ENCODE measurements around the gene BAK1. TPM values are rescaled to one million over a fixed set of nuclear protein-coding genes. Genes with fewer than 3 reads are reported as not detected.

Gene BAK1
- total RNA-seq, 1 experiment from 2014 or later, result 40.0 TPM

DNA sequence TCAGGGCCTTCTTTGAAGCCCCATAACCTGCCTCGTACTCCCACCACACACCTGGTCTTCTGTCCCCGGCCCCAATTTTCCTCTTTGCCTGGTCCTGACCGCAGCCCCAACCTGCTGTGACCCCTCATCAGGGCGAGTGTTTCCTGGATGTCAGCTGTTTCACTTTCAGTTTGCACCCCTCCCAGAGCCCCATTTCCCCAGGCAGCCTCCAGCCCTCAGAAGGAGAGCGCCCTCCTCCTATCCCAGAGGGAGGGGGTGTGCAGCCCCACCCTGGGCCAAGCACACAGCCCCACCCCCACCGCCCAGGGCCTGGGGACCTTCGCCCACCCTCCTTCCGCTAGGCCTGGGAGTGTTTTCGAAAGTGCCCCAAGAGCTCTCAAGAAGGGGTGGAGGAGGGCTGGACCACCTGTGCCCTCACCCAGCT is 1.5 kb downstream of the BAK1 start:
- Mint-ChIP-seq H3K27me3 (ENCODE audit: low read depth) (0 out of 2 replicates have a peak, but pooled peaks cover 2% of the 10 kb centered on the region), H3K4me1 (peaks cover 8 to 20% of the 10 kb centered on the region in 2 experiments), H3K36me3 (ENCODE audit: insufficient read depth in 1 of 3, low read depth in 3 of 3) (peaks cover 15 to 37% (median 27%) of the 10 kb centered on the region in 3 experiments), H3K9me3 (no peaks in the 10 kb centered on the region), H3K4me3 (peak overlapping the region; percentile 84 to 88), H3K27ac (peak overlapping the region in 1 of 3 experiments; percentile 2; a peak in 3 of 7 replicates)
- no peak overlapping the region for H3K56ac ChIP-seq (ENCODE audit: insufficient read length, low read depth, low read length)
- H3K79me2 ChIP-seq (ENCODE audit: insufficient read depth, low read length), result no peaks in the 10 kb centered on the region; the same call in 1 of the 2 replicates
- H2BK5ac ChIP-seq (ENCODE audit: insufficient read length, low read length), result no peak overlapping the region
- H3K9me3 ChIP-seq (ENCODE audit: control insufficient read depth, low read depth, low read length), result no peaks in the 10 kb centered on the region
- no peak overlapping the region for H2BK20ac ChIP-seq (ENCODE audit: low read depth, low read length, poor library complexity, severe bottlenecking)
- H2BK12ac ChIP-seq (ENCODE audit: insufficient read length, low read depth, low read length), result no peak overlapping the region
- H3K4ac ChIP-seq (ENCODE audit: low read depth, low read length), result no peak overlapping the region
- H3K9ac ChIP-seq (ENCODE audit: extremely low read depth, insufficient read length, low read length), result no peak overlapping the region
- H4K5ac ChIP-seq (ENCODE audit: insufficient read length, low read depth, low read length), result no peak overlapping the region
- peaks cover 5% of the 10 kb centered on the region for H3K23me2 ChIP-seq (ENCODE audit: insufficient read length, low read depth, low read length, poor library complexity, severe bottlenecking)
- H3K18ac ChIP-seq (ENCODE audit: insufficient read length, low read depth, low read length), result no peak overlapping the region
- no peaks in the 10 kb centered on the region; the same call in 1 of the 2 replicates for H3K4me1 ChIP-seq (ENCODE audit: insufficient read depth, low read length)
- H3K23ac ChIP-seq (ENCODE audit: insufficient read length, low read depth, low read length), result no peak overlapping the region
- DNase-seq, result no peak
- H4K20me1 ChIP-seq (ENCODE audit: control insufficient read depth, insufficient read depth, insufficient read length), result no peaks in the 10 kb centered on the region
- no peak overlapping the region for H4K91ac ChIP-seq (ENCODE audit: insufficient read length, low read depth, low read length)
- H2AK5ac ChIP-seq (ENCODE audit: insufficient read length, low read length), result no peak overlapping the region
- no peaks in the 10 kb centered on the region for H3K27me3 ChIP-seq (ENCODE audit: insufficient read depth, low read length)
- H4K8ac ChIP-seq (replicated peaks; ENCODE audit: insufficient read length, low read depth, low read length), result no peak overlapping the region
- H3K79me1 ChIP-seq (ENCODE audit: insufficient read depth, low read depth, low read length, poor library complexity, severe bottlenecking), result peaks cover 4% of the 10 kb centered on the region
- no peak overlapping the region for H3K14ac ChIP-seq (ENCODE audit: insufficient read depth, low read length)
- H2BK15ac ChIP-seq (ENCODE audit: low read depth, low read length), result no peak overlapping the region
- WGBS (ENCODE audit: extremely low coverage, insufficient read length, low lambda C conversion rate), result no CpG with 5 or more reads among the region's 9 CpGs
- TF ChIP-seq, protein P1, sequence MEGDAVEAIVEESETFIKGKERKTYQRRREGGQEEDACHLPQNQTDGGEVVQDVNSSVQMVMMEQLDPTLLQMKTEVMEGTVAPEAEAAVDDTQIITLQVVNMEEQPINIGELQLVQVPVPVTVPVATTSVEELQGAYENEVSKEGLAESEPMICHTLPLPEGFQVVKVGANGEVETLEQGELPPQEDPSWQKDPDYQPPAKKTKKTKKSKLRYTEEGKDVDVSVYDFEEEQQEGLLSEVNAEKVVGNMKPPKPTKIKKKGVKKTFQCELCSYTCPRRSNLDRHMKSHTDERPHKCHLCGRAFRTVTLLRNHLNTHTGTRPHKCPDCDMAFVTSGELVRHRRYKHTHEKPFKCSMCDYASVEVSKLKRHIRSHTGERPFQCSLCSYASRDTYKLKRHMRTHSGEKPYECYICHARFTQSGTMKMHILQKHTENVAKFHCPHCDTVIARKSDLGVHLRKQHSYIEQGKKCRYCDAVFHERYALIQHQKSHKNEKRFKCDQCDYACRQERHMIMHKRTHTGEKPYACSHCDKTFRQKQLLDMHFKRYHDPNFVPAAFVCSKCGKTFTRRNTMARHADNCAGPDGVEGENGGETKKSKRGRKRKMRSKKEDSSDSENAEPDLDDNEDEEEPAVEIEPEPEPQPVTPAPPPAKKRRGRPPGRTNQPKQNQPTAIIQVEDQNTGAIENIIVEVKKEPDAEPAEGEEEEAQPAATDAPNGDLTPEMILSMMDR (conservative IDR thresholded peaks at IDR 0.05), result no peak
- H2AFZ ChIP-seq (ENCODE audit: low read length), result no peak overlapping the region
- H3K27ac ChIP-seq (ENCODE audit: insufficient read length, low read depth, low read length), result no peak overlapping the region
- H3T11ph ChIP-seq (ENCODE audit: low read length), result no peak overlapping the region
- H3K4me2 ChIP-seq (ENCODE audit: insufficient read depth, insufficient read length, low read length), result no peak overlapping the region
- H2BK120ac ChIP-seq (ENCODE audit: low read depth, low read length, poor library complexity, severe bottlenecking), result no peak overlapping the region
